HG03196 (cell line): ENCODE measurements around the gene PHAF1.

ENCODE experiments used
- ATAC-seq: cut with Tn5 transposase; IDR thresholded peaks from one replicate; pipeline ENCODE4 v1.9.1; 2021; ENCODE audit not compliant: unreplicated experiment

Gene PHAF1

GRCh38 chr16:67162506-67163163 is 52.9 kb downstream of the PHAF1 start:
- no peak for ATAC-seq

- ATAC-seq = no peak
Measured at GRCh38 chr16:67163164-67163998, 53.6 kb downstream of the PHAF1 start.

GRCh38 chr16:67163999-67164558 is 54.3 kb downstream of the PHAF1 start:
- ATAC-seq = no peak

GRCh38 chr16:67164599-67165061 is 54.9 kb downstream of the PHAF1 start, which contains the start of gene HSF4:
TSS of gene HSF4 (plus strand) at chr16:67164745. CDS start at chr16:67164812, 67 bp downstream.
- ATAC-seq = no peak

GRCh38 chr16:67165121-67166078 is 55.7 kb downstream of the PHAF1 start:
- no peak for ATAC-seq

- ATAC-seq = no peak
Measured at GRCh38 chr16:67166110-67166547, 56.4 kb downstream of the PHAF1 start.

- no peak for ATAC-seq
Measured at GRCh38 chr16:67166598-67167168, 56.9 kb downstream of the PHAF1 start.

GRCh38 chr16:67167588-67167987 is 57.8 kb downstream of the PHAF1 start:
- ATAC-seq = no peak

GRCh38 chr16:67169011-67169451 is 59.3 kb downstream of the PHAF1 start:
- ATAC-seq = no peak

GRCh38 chr16:67169642-67170167 is 60.0 kb downstream of the PHAF1 start:
- ATAC-seq = peak; percentile 3

- ATAC-seq = peak; percentile 38
Measured at GRCh38 chr16:67170168-67170948, 60.6 kb downstream of the PHAF1 start, which contains the start of gene NOL3. TSS of gene NOL3 (plus strand) at chr16:67170538.

GRCh38 chr16:67170949-67171649 is 61.4 kb downstream of the PHAF1 start:
- no peak for ATAC-seq

- no peak for ATAC-seq
Measured at GRCh38 chr16:67173323-67173722, 63.6 kb downstream of the PHAF1 start.

GRCh38 chr16:67173808-67174705 is 64.3 kb downstream of the PHAF1 start:
- peak; percentile 38 for ATAC-seq

GRCh38 chr16:67174706-67175231 is 65.0 kb downstream of the PHAF1 start:
- no peak for ATAC-seq

GRCh38 chr16:67176662-67177061 is 66.9 kb downstream of the PHAF1 start:
- no peak for ATAC-seq
